WTC11 (cell line): ENCODE results near the gene DBH. TPM values are rescaled to one million over a fixed set of nuclear protein-coding genes. Genes with fewer than 3 reads are reported as not detected.

Experiments
- ATAC-seq: fragments of 200-7000 bp; cut with Tn5 transposase; 2 replicates; pipeline ENCODE4 v1.10.0; 2021; ENCODE audit warnings: mild to moderate bottlenecking, moderate library complexity
- CTCF ChIA-PET: fragments of 300-600 bp; sonication (Branson Sonifier 250); formaldehyde crosslinking; loops from one replicate; lab custom pipeline; 2021; ENCODE audit warnings: antibody characterized with exemption; lab: Charles Lee
- POLR2A ChIA-PET: fragments of 350-600 bp; sonication (Branson Sonifier 250); formaldehyde crosslinking; loops from one replicate; lab custom pipeline; 2021; ENCODE audit warnings: antibody characterized with exemption; lab: Charles Lee
- DNase-seq: peaks from one replicate; pipeline ENCODE4 v3.0.0; 2021; ENCODE audit warnings: low spot score
- H3K27ac Mint-ChIP-seq: 2 replicates; pipeline ENCODE4 v1.8.0; 2021; ENCODE audit warnings: mixed read lengths
- H3K27me3 Mint-ChIP-seq: 2 replicates; pipeline ENCODE4 v1.8.0; 2021; ENCODE audit warnings: low read depth, mild to moderate bottlenecking, moderate library complexity, mixed read lengths
- H3K36me3 Mint-ChIP-seq: 2 replicates; pipeline ENCODE4 v1.8.0; 2021; ENCODE audit warnings: mixed read lengths
- H3K4me1 Mint-ChIP-seq: 2 replicates; pipeline ENCODE4 v1.8.0; 2022; ENCODE audit warnings: mixed read lengths
- H3K4me3 Mint-ChIP-seq: 2 replicates; pipeline ENCODE4 v1.8.0; 2021; ENCODE audit warnings: mild to moderate bottlenecking, moderate library complexity, mixed read lengths
- H3K9me3 Mint-ChIP-seq: 2 replicates; pipeline ENCODE4 v1.8.0; 2021; ENCODE audit warnings: mixed read lengths
- AFF4 ChIP-seq: sonication (generic); formaldehyde crosslinking; IDR thresholded peaks from 2 replicates; pipeline ENCODE4 v1.8.1; 2023; ENCODE audit warnings: mild to moderate bottlenecking, missing genetic modification reagents, borderline replicate concordance
- ATF2 ChIP-seq: sonication (generic); formaldehyde crosslinking; IDR thresholded peaks from 2 replicates; pipeline ENCODE4 v1.8.1; 2022; ENCODE audit warnings: low read depth, missing genetic modification reagents, borderline replicate concordance
- CBFB ChIP-seq: sonication (generic); formaldehyde crosslinking; IDR thresholded peaks from 2 replicates; pipeline ENCODE4 v1.8.1; 2022; ENCODE audit warnings: mild to moderate bottlenecking, low read depth, missing genetic modification reagents
- CREM ChIP-seq: sonication (generic); formaldehyde crosslinking; IDR thresholded peaks from 2 replicates; pipeline ENCODE4 v1.8.1; 2022; ENCODE audit warnings: mild to moderate bottlenecking, missing genetic modification reagents, moderate library complexity
- E2F1 ChIP-seq: sonication (generic); formaldehyde crosslinking; IDR thresholded peaks from 2 replicates; pipeline ENCODE4 v1.8.0; 2022; ENCODE audit warnings: mild to moderate bottlenecking, missing genetic modification reagents
- GRHL2 ChIP-seq: fragments of 250-450 bp; sonication (Bioruptor Pico); IDR thresholded peaks from 2 replicates; pipeline ENCODE4 v1.8.0; 2022; ENCODE audit warnings: mild to moderate bottlenecking, moderate library complexity; ENCODE audit not compliant: insufficient replicate concordance, severe bottlenecking
- HMGA2 ChIP-seq: fragments of 250-450 bp; sonication (Bioruptor Pico); IDR thresholded peaks from 2 replicates; pipeline ENCODE4 v1.4.0; 2021; ENCODE audit warnings: mild to moderate bottlenecking, moderate library complexity
- MLX ChIP-seq: sonication (generic); formaldehyde crosslinking; IDR thresholded peaks from 2 replicates; pipeline ENCODE4 v1.8.1; 2023; ENCODE audit warnings: mild to moderate bottlenecking, missing genetic modification reagents, moderate library complexity
- NFE2L1 ChIP-seq: sonication (generic); formaldehyde crosslinking; IDR thresholded peaks from 2 replicates; pipeline ENCODE4 v1.8.1; 2023; ENCODE audit warnings: missing genetic modification reagents
- NR2C2 ChIP-seq: sonication (generic); formaldehyde crosslinking; IDR thresholded peaks from 2 replicates; pipeline ENCODE4 v1.8.0; 2022; ENCODE audit warnings: mild to moderate bottlenecking, missing genetic modification reagents
- SOX15 ChIP-seq: fragments of 250-450 bp; sonication (Bioruptor Pico); IDR thresholded peaks from 2 replicates; pipeline ENCODE4 v1.9.0; 2021; ENCODE audit warnings: mild to moderate bottlenecking
- ZNF532 ChIP-seq: fragments of 250-450 bp; sonication (Bioruptor Pico); IDR thresholded peaks from 2 replicates; pipeline ENCODE4 v1.9.0; 2021; ENCODE audit warnings: mild to moderate bottlenecking, borderline replicate concordance
- ZSCAN18 ChIP-seq: fragments of 250-450 bp; sonication (Bioruptor Pico); IDR thresholded peaks from 2 replicates; pipeline ENCODE4 v2.1.2; 2022; ENCODE audit warnings: mild to moderate bottlenecking, moderate library complexity
- total RNA-seq: library from RNA; stranded (reverse); gene quantifications from 3 replicates; pipeline ENCODE4 v1.2.3, GENCODE V29; 2021

The DBH gene
- total RNA-seq, 1 experiment from 2014 or later, result 0.24 TPM

GRCh38 chr9:133616643-133617405 is 19.3 kb upstream of the DBH start:
- DNase-seq, result no peak
- POLR2A ChIA-PET, result no interaction called here
- no peak for ATAC-seq
- Mint-ChIP-seq H3K27me3 (peaks cover 6% of the 10 kb centered on the region; the same call in 1 of the 2 replicates), H3K4me1 (peaks cover 2% of the 10 kb centered on the region; the same call in 1 of the 2 replicates), H3K27ac (no peak overlapping the region), H3K36me3 (no peaks in the 10 kb centered on the region), H3K9me3 (no peaks in the 10 kb centered on the region), H3K4me3 (no peak overlapping the region)
- CTCF ChIA-PET, result no interaction called here
- TF ChIP-seq CBFB (CRISPR knock-in tag), result no peak
- no peak for TF ChIP-seq ZNF532 (CRISPR knock-in tag)
- no peak for TF ChIP-seq CREM (CRISPR knock-in tag)
- no peak for TF ChIP-seq GRHL2 (CRISPR knock-in tag)
- TF ChIP-seq E2F1 (CRISPR knock-in tag), result no peak
- no peak for TF ChIP-seq NFE2L1 (CRISPR knock-in tag)
- TF ChIP-seq SOX15 (CRISPR knock-in tag), result no peak
- TF ChIP-seq ZSCAN18 (CRISPR knock-in tag), result no peak
- TF ChIP-seq AFF4 (CRISPR knock-in tag), result no peak
- TF ChIP-seq NR2C2 (CRISPR knock-in tag), result no peak

- ChIA-PET POLR2A (no interaction called here), CTCF (no interaction called here)
- peaks cover 2% of the 10 kb centered on the region; the same call in 1 of the 2 replicates for H3K4me1 Mint-ChIP-seq
- H3K27me3 Mint-ChIP-seq, result peaks cover 5% of the 10 kb centered on the region; the same call in 1 of the 2 replicates
- no peak overlapping the region for H3K27ac Mint-ChIP-seq
- H3K4me3 Mint-ChIP-seq, result no peak overlapping the region
- H3K36me3 Mint-ChIP-seq, result no peaks in the 10 kb centered on the region
- ATAC-seq, result no peak
- no peaks in the 10 kb centered on the region for H3K9me3 Mint-ChIP-seq
- no peak for DNase-seq
- no peak for TF ChIP-seq MLX (CRISPR knock-in tag)
- no peak for TF ChIP-seq HMGA2 (CRISPR knock-in tag)
- no peak for TF ChIP-seq ATF2 (CRISPR knock-in tag)
- TF ChIP-seq GRHL2 (CRISPR knock-in tag), result no peak
Measured at GRCh38 chr9:133618726-133619125, 17.4 kb upstream of the DBH start.
